Measurements from ENCODE around the gene TRMT11.

- no peak for TF ChIP-seq POLR2A (IDR thresholded peaks at IDR 0.05; ENCODE audit: low read depth, low read length)
- no peak for TF ChIP-seq POLR2AphosphoS5 (IDR thresholded peaks at IDR 0.05; ENCODE audit: low read depth, low read length)
- no peak for TF ChIP-seq SPI1 (IDR thresholded peaks at IDR 0.05; ENCODE audit: low read depth, low read length)
- TF ChIP-seq TAF1 (IDR thresholded peaks at IDR 0.05; ENCODE audit: low read depth, low read length), result no peak
Measured at GRCh38 chr6:126069449-126069848, 83.1 kb downstream of the TRMT11 start.

Measured in GM12891 (cell line).